H1 (cell line): ENCODE measurements around the gene FBXO34. TPM values are rescaled to one million over a fixed set of nuclear protein-coding genes. Genes with fewer than 3 reads are reported as not detected.

Experiments used
- CTCF ChIA-PET: fragments of 300-600 bp; sonication (Branson Sonifier 250); formaldehyde crosslinking; loops from one replicate; lab custom pipeline; 2021; ENCODE audit not compliant: partially characterized antibody; lab: Charles Lee
- POLR2A ChIA-PET: fragments of 300-600 bp; sonication (Branson Sonifier 250); formaldehyde crosslinking; loops from one replicate; lab custom pipeline; 2021; ENCODE audit warnings: inconsistent platforms; ENCODE audit not compliant: partially characterized antibody; lab: Charles Lee
- DNase-seq, 2 experiments: peaks; one replicate each; pipeline versions ENCODE4 v3.0.0 to v3.0.0-alpha.2; 2010 to 2022; ENCODE audit warnings: low spot score in 2 of 2, low read depth in 1 of 2, mixed read lengths in 1 of 2
- FAIRE-seq: peaks from 2 replicates; lab custom pipeline; 2011; peaks lifted over from hg19 to GRCh38; lab: Jason Lieb, UNC
- H2AFZ ChIP-seq: 2 replicates; pipeline ENCODE4 v1.8.1; 2012; ENCODE audit warnings: low read length, inconsistent platforms
- H2AK5ac ChIP-seq: 2 replicates; pipeline ENCODE4 v1.6.1; 2013; ENCODE audit warnings: low read depth, low read length
- H2BK120ac ChIP-seq: replicated peaks from 2 replicates; pipeline ENCODE3; 2013; ENCODE audit warnings: low read depth, low read length, inconsistent platforms
- H2BK12ac ChIP-seq: 2 replicates; pipeline ENCODE4 v1.6.1; 2013; ENCODE audit warnings: low read depth, low read length
- H2BK15ac ChIP-seq: 2 replicates; pipeline ENCODE4 v1.6.1; 2013; ENCODE audit warnings: low read length
- H2BK20ac ChIP-seq: 2 replicates; pipeline ENCODE4 v1.6.1; 2013; ENCODE audit warnings: low read length
- H2BK5ac ChIP-seq: 2 replicates; pipeline ENCODE4 v1.6.1; 2013; ENCODE audit warnings: low read depth, low read length
- H3K14ac ChIP-seq: 2 replicates; pipeline ENCODE4 v1.6.1; 2013; ENCODE audit warnings: inconsistent platforms; ENCODE audit not compliant: insufficient read length
- H3K18ac ChIP-seq: 2 replicates; pipeline ENCODE4 v1.6.1; 2013; ENCODE audit warnings: low read length; ENCODE audit errors: extremely low read depth
- H3K23ac ChIP-seq: 2 replicates; pipeline ENCODE4 v1.6.1; 2013; ENCODE audit warnings: inconsistent platforms; ENCODE audit not compliant: insufficient read length
- H3K23me2 ChIP-seq: 2 replicates; pipeline ENCODE4 v1.6.1; 2013; ENCODE audit warnings: low read depth, low read length
- H3K27ac ChIP-seq: 2 replicates; pipeline ENCODE4 v1.6.1; 2011; ENCODE audit warnings: low read depth, low read length, inconsistent platforms
- H3K27me3 ChIP-seq, 4 experiments: replicated peaks in 1 of 4; 1 replicate in 1 of 4; 2 replicates in 3 of 4; pipeline versions ENCODE4 v1.6.1 to v1.8.1; 2011 to 2013; ENCODE audit warnings: low read length in 3 of 4, mild to moderate bottlenecking in 3 of 4, inconsistent platforms in 2 of 4, mixed read lengths in 2 of 4, moderate library complexity in 1 of 4; ENCODE audit not compliant: control insufficient read depth in 3 of 4, insufficient read depth in 3 of 4; ENCODE audit errors: extremely low read depth in 1 of 4
- H3K36me3 ChIP-seq, 4 experiments: 2 replicates each; pipeline versions ENCODE4 v1.6.1 to v1.8.1; 2011 to 2013; ENCODE audit warnings: mild to moderate bottlenecking in 4 of 4, low read length in 3 of 4, moderate library complexity in 2 of 4, control low read depth in 1 of 4, inconsistent platforms in 1 of 4; ENCODE audit not compliant: insufficient read depth in 4 of 4, control insufficient read depth in 2 of 4
- H3K4ac ChIP-seq: replicated peaks from 2 replicates; pipeline ENCODE3; 2013; ENCODE audit warnings: low read length, low read depth, mixed read lengths, inconsistent platforms; ENCODE audit not compliant: insufficient read length
- H3K4me1 ChIP-seq, 4 experiments: replicated peaks in 1 of 4; 1 replicate in 1 of 4; 2 replicates in 3 of 4; pipeline versions ENCODE4 v1.6.1 to v1.8.1; 2011 to 2013; ENCODE audit warnings: low read length in 3 of 4, inconsistent platforms in 2 of 4, mixed read lengths in 1 of 4; ENCODE audit not compliant: insufficient read depth in 4 of 4, control insufficient read depth in 3 of 4
- H3K4me2 ChIP-seq, 2 experiments: 2 replicates each; pipeline versions ENCODE4 v1.6.1 to v1.8.1; 2011 to 2013; ENCODE audit warnings: low read depth in 2 of 2, low read length in 2 of 2, control low read depth in 1 of 2, inconsistent platforms in 1 of 2, mild to moderate bottlenecking in 1 of 2; ENCODE audit not compliant: insufficient read depth in 1 of 2
- H3K4me3 ChIP-seq, 4 experiments: fragments of 200-600, 300-600 bp in 1 of 4; sonication (generic), shearing (Covaris generic), sonication (Bioruptor Twin) in 1 of 4; 2 replicates each; pipeline versions ENCODE4 v1.5.1 to v1.8.1; 2011 to 2016; ENCODE audit warnings: low read length in 4 of 4, low read depth in 3 of 4, control low read depth in 2 of 4, inconsistent platforms in 2 of 4, mild to moderate bottlenecking in 2 of 4, mixed read lengths in 1 of 4, moderate library complexity in 1 of 4; ENCODE audit not compliant: insufficient read depth in 2 of 4; ENCODE audit errors: extremely low read depth in 1 of 4
- H3K56ac ChIP-seq: replicated peaks from 2 replicates; pipeline ENCODE3; 2013; ENCODE audit warnings: low read depth, mild to moderate bottlenecking, mixed read lengths, low read length, inconsistent platforms; ENCODE audit not compliant: insufficient read length
- H3K79me1 ChIP-seq: 2 replicates; pipeline ENCODE4 v1.6.1; 2013; ENCODE audit warnings: low read depth, low read length, control low read depth
- H3K79me2 ChIP-seq, 2 experiments: 2 replicates each; pipeline versions ENCODE4 v1.6.1 to v1.8.1; 2012 to 2013; ENCODE audit warnings: low read length in 2 of 2, mild to moderate bottlenecking in 2 of 2, inconsistent platforms in 1 of 2; ENCODE audit not compliant: insufficient read depth in 2 of 2, control insufficient read depth in 1 of 2
- H3K9ac ChIP-seq, 4 experiments: replicated peaks in 1 of 4; 1 replicate in 1 of 4; 2 replicates in 3 of 4; pipeline versions ENCODE4 v1.6.1 to v1.8.1; 2011 to 2013; ENCODE audit warnings: low read depth in 3 of 4, low read length in 3 of 4, control low read depth in 2 of 4, mild to moderate bottlenecking in 2 of 4, moderate library complexity in 2 of 4, inconsistent platforms in 1 of 4; ENCODE audit errors: extremely low read depth in 1 of 4
- H3K9me3 ChIP-seq, 2 experiments: 2 replicates each; pipeline versions ENCODE4 v1.6.1 to v1.8.1; 2012 to 2013; ENCODE audit warnings: mild to moderate bottlenecking in 2 of 2, moderate library complexity in 2 of 2, control low read depth in 1 of 2, inconsistent platforms in 1 of 2, low read depth in 1 of 2, low read length in 1 of 2, mixed read lengths in 1 of 2; ENCODE audit not compliant: insufficient read depth in 2 of 2
- H4K20me1 ChIP-seq, 2 experiments: replicated peaks in 1 of 2; 2 replicates each; pipeline versions ENCODE3 to v1.8.1; 2011 to 2013; ENCODE audit warnings: inconsistent platforms in 2 of 2, low read length in 2 of 2, mild to moderate bottlenecking in 1 of 2; ENCODE audit not compliant: insufficient read depth in 2 of 2, control insufficient read depth in 1 of 2
- H4K5ac ChIP-seq: 2 replicates; pipeline ENCODE4 v1.6.1; 2013; ENCODE audit warnings: low read length, low read depth, mixed read lengths, inconsistent platforms; ENCODE audit not compliant: insufficient read length
- H4K8ac ChIP-seq: 2 replicates; pipeline ENCODE4 v1.8.0; 2013; ENCODE audit warnings: mild to moderate bottlenecking, moderate library complexity, low read length, inconsistent platforms; ENCODE audit not compliant: insufficient read depth; ENCODE audit errors: extremely low read depth
- H4K91ac ChIP-seq: replicated peaks from 2 replicates; pipeline ENCODE3; 2013; ENCODE audit warnings: low read length, mixed read lengths, inconsistent platforms; ENCODE audit not compliant: insufficient read length
- CBX5 ChIP-seq: fragments of 300-800, 300-1000 bp; sonication (generic); IDR thresholded peaks from 2 replicates; pipeline ENCODE4 v1.7.1; 2016; ENCODE audit warnings: antibody characterized with exemption, low read length, low read depth
- KDM1A ChIP-seq: fragments of 200-600, 300-600 bp; sonication (generic); IDR thresholded peaks from 2 replicates; pipeline ENCODE4 v1.7.1; 2016; ENCODE audit warnings: mild to moderate bottlenecking, low read length, borderline replicate concordance
- NRF1 ChIP-seq: IDR thresholded peaks from 2 replicates; pipeline ENCODE4 v1.6.1; 2011; ENCODE audit warnings: mild to moderate bottlenecking, low read depth, low read length, improper control_type of control experiment
- POLR2A ChIP-seq, 2 experiments: IDR thresholded peaks; 1 replicate in 1 of 2; 2 replicates in 1 of 2; pipeline ENCODE4 v1.6.1; 2011; ENCODE audit warnings: low read depth in 2 of 2, low read length in 2 of 2, mild to moderate bottlenecking in 2 of 2; ENCODE audit errors: control extremely low read depth in 1 of 2
- POLR2AphosphoS5 ChIP-seq: IDR thresholded peaks from 2 replicates; pipeline ENCODE4 v1.6.1; 2011; ENCODE audit warnings: low read depth, low read length
- POU5F1 ChIP-seq: IDR thresholded peaks from 2 replicates; pipeline ENCODE4 v1.6.1; 2011; ENCODE audit warnings: low read depth, mild to moderate bottlenecking, low read length, moderate library complexity
- RNF2 ChIP-seq: fragments of 200-900, 300-1000 bp; sonication (generic); IDR thresholded peaks from 2 replicates; pipeline ENCODE4 v1.7.1; 2016; ENCODE audit warnings: borderline replicate concordance, low read depth, mild to moderate bottlenecking, antibody characterized with exemption, low read length; ENCODE audit not compliant: poor library complexity, severe bottlenecking; ENCODE audit errors: missing control alignments
- SIX5 ChIP-seq: IDR thresholded peaks from 2 replicates; pipeline ENCODE4 v1.6.1; 2011; ENCODE audit warnings: mild to moderate bottlenecking, low read depth, low read length
- WGBS, 2 experiments: shearing (Covaris generic) in 1 of 2; methylation state at CpG; one replicate each; pipeline versions ENCODE4 v1.1.6 to v1.1.7; 2013 to 2015; ENCODE audit warnings: low lambda C conversion rate in 2 of 2, mixed read lengths in 2 of 2, inconsistent platforms in 1 of 2, low coverage in 1 of 2, missing lambda C conversion rate in 1 of 2; ENCODE audit not compliant: insufficient replicate concordance in 2 of 2, insufficient coverage in 1 of 2, insufficient read length in 1 of 2; ENCODE audit errors: extremely low coverage in 1 of 2, missing lambda C conversion rate in 1 of 2; 5-methylcytosine and 5-hydroxymethylcytosine counted together
- polyA plus RNA-seq, 7 experiments: library from polyadenylated mRNA; depleted of rRNA in 3 of 7; stranded (reverse) in 5 of 7; unstranded in 2 of 7; fragments of >200 nt in 5 of 7; fragments of 200-250 nt in 2 of 7; gene quantifications; 1 replicate in 5 of 7; 2 replicates in 1 of 7; 4 replicates in 1 of 7; pipeline versions ENCODE4 v1.2.1 to v1.2.3, GENCODE V29; 2011 to 2013; ENCODE audit warnings: missing spikeins in 2 of 7, mixed read lengths in 2 of 7
- total RNA-seq: library from RNA; stranded (reverse); fragmentation: NEBNext Ultra II Directional; extraction: Animal tissue kit (Norgen Biotek cat#: 25700); gene quantifications from 2 replicates; pipeline ENCODE4 v1.2.1, GENCODE V29; 2021
- TF ChIP-seq, protein P1 (sequence below): IDR thresholded peaks from 2 replicates; pipeline ENCODE4 v1.6.1; 2011; ENCODE audit warnings: low read length, improper control_type of control experiment
- TF ChIP-seq, protein P2 (sequence below): IDR thresholded peaks from 2 replicates; pipeline ENCODE4 v1.6.1; 2011; ENCODE audit warnings: low read depth, mild to moderate bottlenecking, low read length; ENCODE audit not compliant: insufficient read depth

The FBXO34 gene
- total and polyA plus RNA-seq, 2 of the 8 experiments (the other 6 are each of a cell fraction or from before 2014, with no cell fraction given), result 7.0 to 14.4 TPM

DNA sequence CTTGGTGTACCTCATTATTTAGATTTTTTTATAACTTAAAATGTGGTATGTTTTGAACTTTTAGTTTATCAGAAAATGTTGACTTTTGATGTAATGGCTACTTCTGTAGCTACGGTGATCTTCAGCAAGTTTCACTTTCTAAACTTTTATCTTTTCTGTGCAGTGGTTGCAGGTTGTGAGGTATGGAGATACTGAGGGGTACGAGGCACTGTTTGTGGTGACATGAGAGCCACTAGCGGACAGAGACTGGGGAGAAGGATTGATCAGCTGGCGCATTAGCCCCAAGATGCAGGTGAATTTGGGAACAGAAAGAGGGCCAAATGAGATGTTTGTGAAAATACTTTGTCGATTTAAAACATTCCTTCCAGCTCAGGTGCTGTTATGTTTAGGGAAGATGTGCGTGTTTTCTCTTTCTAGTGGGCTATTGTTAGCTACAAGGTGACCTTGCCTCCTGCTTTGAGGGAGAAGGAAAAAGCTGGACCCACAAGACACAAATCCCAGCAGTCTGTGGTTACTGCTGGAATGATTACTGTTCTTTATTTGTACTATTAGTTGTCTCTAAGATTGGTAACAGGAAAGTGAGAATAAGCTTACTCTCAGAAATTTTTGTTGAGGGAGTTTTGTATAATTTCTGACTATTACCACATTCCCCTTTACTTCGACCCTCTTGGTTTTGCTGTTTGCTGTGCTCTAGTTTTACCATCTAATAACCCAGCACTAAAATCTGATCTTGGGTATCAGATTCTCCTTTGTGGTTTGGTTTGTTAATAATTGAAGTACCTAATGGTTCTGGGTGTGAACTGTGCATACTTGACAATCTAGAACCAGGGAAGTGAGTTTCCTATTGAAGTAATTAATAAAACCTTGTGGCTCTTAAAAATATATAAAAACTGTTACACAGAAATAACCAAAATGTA lies 61.7 kb downstream of the FBXO34 start:
- Histone ChIP-seq H3K23me2 (no peaks in the 10 kb centered on the region; the same call in 1 of the 2 replicates), H3K56ac (no peak overlapping the region), H4K5ac (no peak overlapping the region), H3K9ac (no peak overlapping the region), H4K20me1 (peaks cover 0 to 7% of the 10 kb centered on the region in 2 experiments), H3K9me3 (no peaks in the 10 kb centered on the region), H3K4me3 (no peak overlapping the region), H2BK120ac (no peak overlapping the region), H3K36me3 (no peaks in the 10 kb centered on the region), H4K8ac (no peak overlapping the region), H3K27me3 (no peaks in the 10 kb centered on the region), H3K4me2 (no peak overlapping the region), H3K27ac (no peak overlapping the region), H3K23ac (no peak overlapping the region), H2BK20ac (no peak overlapping the region), H2AFZ (no peak overlapping the region), H3K14ac (no peak overlapping the region), H4K91ac (no peak overlapping the region), H3K79me1 (peaks cover 3% of the 10 kb centered on the region; the same call in 1 of the 2 replicates), H2AK5ac (no peak overlapping the region), H3K4ac (no peak overlapping the region), H3K79me2 (peaks cover 0 to 35% of the 10 kb centered on the region in 2 experiments; a peak in 2 of 4 replicates), H2BK15ac (no peak overlapping the region), H3K4me1 (peaks cover 0 to 11% (median 0%) of the 10 kb centered on the region in 4 experiments; a peak in 1 of 7 replicates), H2BK12ac (no peak overlapping the region), H3K18ac (no peak overlapping the region), H2BK5ac (no peak overlapping the region)
- ChIA-PET POLR2A (interaction anchor here (1.4 kb wide), 1 partner anchor 13 kb away, joined by 3 read pairs; no protein-coding TSS in a partner anchor), CTCF (interaction anchor here (0.7 to 1.4 kb wide), 5 partner anchors 17 to 68 kb away, joined by 3 to 9 read pairs (median 3); no protein-coding TSS in a partner anchor)
- WGBS, 2 experiments, result 85% methylated on average over 7 of the region's 7 CpGs; no CpG with 5 or more reads in 1 of the 2 experiments
- FAIRE-seq (no peak), DNase-seq (no peak)
- TF ChIP-seq RNF2 (no peak), POLR2A (IDR thresholded peaks at IDR 0.05; ENCODE audit: control extremely low read depth in 1 of 2, low read depth in 2 of 2, low read length in 2 of 2) (no peak), POLR2AphosphoS5 (no peak), NRF1 (no peak), POU5F1 (no peak), KDM1A (no peak), CBX5 (no peak), SIX5 (no peak)
- TF ChIP-seq, protein P1, sequence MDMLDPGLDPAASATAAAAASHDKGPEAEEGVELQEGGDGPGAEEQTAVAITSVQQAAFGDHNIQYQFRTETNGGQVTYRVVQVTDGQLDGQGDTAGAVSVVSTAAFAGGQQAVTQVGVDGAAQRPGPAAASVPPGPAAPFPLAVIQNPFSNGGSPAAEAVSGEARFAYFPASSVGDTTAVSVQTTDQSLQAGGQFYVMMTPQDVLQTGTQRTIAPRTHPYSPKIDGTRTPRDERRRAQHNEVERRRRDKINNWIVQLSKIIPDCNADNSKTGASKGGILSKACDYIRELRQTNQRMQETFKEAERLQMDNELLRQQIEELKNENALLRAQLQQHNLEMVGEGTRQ, result no peak
- TF ChIP-seq, protein P2, sequence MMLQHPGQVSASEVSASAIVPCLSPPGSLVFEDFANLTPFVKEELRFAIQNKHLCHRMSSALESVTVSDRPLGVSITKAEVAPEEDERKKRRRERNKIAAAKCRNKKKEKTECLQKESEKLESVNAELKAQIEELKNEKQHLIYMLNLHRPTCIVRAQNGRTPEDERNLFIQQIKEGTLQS, result no peak
